PC-9 (cell line): Measurements from ENCODE around the gene SMARCA2.

Source experiments
- EZH2 ChIP-seq: fragments of 200-600 bp; sonication (generic); IDR thresholded peaks from 2 replicates; pipeline ENCODE4 v1.8.0; 2017; ENCODE audit warnings: antibody characterized with exemption, low read depth
- TF ChIP-seq, protein P1 (sequence below): fragments of 200-600 bp; sonication (generic); conservative IDR thresholded peaks from 2 replicates; pipeline ENCODE4 v1.6.1; 2017; ENCODE audit warnings: mixed run types, antibody characterized with exemption, mild to moderate bottlenecking, moderate library complexity

DNA sequence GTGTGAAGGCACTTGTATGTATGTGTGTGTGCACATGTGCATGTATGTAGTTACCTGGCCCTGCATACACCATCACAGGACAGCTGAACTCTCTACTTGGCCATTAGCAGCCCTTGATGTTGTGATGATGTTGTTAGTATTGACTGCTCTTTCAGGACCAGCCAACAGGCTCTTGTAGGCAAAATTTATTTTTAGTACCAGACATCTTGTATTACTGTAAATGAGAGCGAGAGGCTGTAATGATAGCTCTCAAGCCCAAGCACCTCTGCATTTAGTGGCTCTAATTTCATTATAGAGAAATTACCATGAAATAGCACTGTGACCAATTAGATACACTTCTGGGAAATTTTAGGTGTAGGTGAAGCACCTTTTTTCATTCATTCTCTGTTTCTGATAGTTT, 158.0 kb downstream of the SMARCA2 start:
- TF ChIP-seq EZH2, result no peak
- TF ChIP-seq, protein P1, sequence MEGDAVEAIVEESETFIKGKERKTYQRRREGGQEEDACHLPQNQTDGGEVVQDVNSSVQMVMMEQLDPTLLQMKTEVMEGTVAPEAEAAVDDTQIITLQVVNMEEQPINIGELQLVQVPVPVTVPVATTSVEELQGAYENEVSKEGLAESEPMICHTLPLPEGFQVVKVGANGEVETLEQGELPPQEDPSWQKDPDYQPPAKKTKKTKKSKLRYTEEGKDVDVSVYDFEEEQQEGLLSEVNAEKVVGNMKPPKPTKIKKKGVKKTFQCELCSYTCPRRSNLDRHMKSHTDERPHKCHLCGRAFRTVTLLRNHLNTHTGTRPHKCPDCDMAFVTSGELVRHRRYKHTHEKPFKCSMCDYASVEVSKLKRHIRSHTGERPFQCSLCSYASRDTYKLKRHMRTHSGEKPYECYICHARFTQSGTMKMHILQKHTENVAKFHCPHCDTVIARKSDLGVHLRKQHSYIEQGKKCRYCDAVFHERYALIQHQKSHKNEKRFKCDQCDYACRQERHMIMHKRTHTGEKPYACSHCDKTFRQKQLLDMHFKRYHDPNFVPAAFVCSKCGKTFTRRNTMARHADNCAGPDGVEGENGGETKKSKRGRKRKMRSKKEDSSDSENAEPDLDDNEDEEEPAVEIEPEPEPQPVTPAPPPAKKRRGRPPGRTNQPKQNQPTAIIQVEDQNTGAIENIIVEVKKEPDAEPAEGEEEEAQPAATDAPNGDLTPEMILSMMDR, result no peak
